ENCODE results near the gene ATRX.
A peak's percentile ranks its signal among the peaks of the same experiment; 100 is the strongest.
"Not testable (repeated sequence)": the region's sequence is repeated elsewhere in the genome, so short reads cannot be mapped to it uniquely, and the experiment has no call there.

The ATRX gene

GRCh38 chrX:77785486-77786364 is at the start of gene ATRX:
TSS of gene ATRX (minus strand) at chrX:77786216. CDS start at chrX:77786001, 215 bp downstream.
- ChIA-PET POLR2A (no interaction called here), CTCF (no interaction called here)
- peak; percentile 81 for DNase-seq (ENCODE audit: extremely low spot score)
- TF ChIP-seq CTCF (IDR thresholded peaks at IDR 0.05; ENCODE audit: control extremely low read depth, extremely low read depth, low read depth, missing control alignments) = no peak

GRCh38 chrX:77831544-77831943 is 45.5 kb upstream of the ATRX start:
- POLR2A ChIA-PET; CTCF ChIA-PET; DNase-seq (ENCODE audit: extremely low spot score): not testable (repeated sequence)

- CTCF ChIA-PET; POLR2A ChIA-PET; DNase-seq (ENCODE audit: extremely low spot score): not testable (repeated sequence)
Measured at GRCh38 chrX:77821989-77822388, 36.0 kb upstream of the ATRX start.

GRCh38 chrX:77820091-77820727 is 34.2 kb upstream of the ATRX start:
- no peak for DNase-seq (ENCODE audit: extremely low spot score)
- POLR2A ChIA-PET = no interaction called here
- CTCF ChIA-PET = no interaction called here
- no peak for TF ChIP-seq CTCF (IDR thresholded peaks at IDR 0.05; ENCODE audit: control extremely low read depth, extremely low read depth, low read depth, missing control alignments)

GRCh38 chrX:77814210-77814609 is 28.2 kb upstream of the ATRX start:
- ChIA-PET CTCF (no interaction called here), POLR2A (interaction anchor here (0.6 kb wide), 1 partner anchor 80 kb away, joined by 3 read pairs; no protein-coding TSS in a partner anchor)
- no peak for TF ChIP-seq CTCF (IDR thresholded peaks at IDR 0.05; ENCODE audit: control extremely low read depth, extremely low read depth, low read depth, missing control alignments)
- DNase-seq (ENCODE audit: extremely low spot score) = peak; percentile 18

GRCh38 chrX:77802201-77802600 is 16.2 kb upstream of the ATRX start:
- ChIA-PET POLR2A (no interaction called here), CTCF (no interaction called here)
- no peak for TF ChIP-seq CTCF (IDR thresholded peaks at IDR 0.05; ENCODE audit: control extremely low read depth, extremely low read depth, low read depth, missing control alignments)
- no peak for DNase-seq (ENCODE audit: extremely low spot score)

GRCh38 chrX:77795124-77795523 is 9.1 kb upstream of the ATRX start:
- ChIA-PET POLR2A (no interaction called here), CTCF (no interaction called here)
- no peak for TF ChIP-seq CTCF (IDR thresholded peaks at IDR 0.05; ENCODE audit: control extremely low read depth, extremely low read depth, low read depth, missing control alignments)
- no peak for DNase-seq (ENCODE audit: extremely low spot score)
